Cortex of kidney (tissue), 1 donor: Measurements from ENCODE around the gene NAALADL2.

Source experiments
- DNase-seq: peaks from one replicate; lab custom pipeline; 2025; lab: John Stamatoyannopoulos, UW

Gene NAALADL2

DNA sequence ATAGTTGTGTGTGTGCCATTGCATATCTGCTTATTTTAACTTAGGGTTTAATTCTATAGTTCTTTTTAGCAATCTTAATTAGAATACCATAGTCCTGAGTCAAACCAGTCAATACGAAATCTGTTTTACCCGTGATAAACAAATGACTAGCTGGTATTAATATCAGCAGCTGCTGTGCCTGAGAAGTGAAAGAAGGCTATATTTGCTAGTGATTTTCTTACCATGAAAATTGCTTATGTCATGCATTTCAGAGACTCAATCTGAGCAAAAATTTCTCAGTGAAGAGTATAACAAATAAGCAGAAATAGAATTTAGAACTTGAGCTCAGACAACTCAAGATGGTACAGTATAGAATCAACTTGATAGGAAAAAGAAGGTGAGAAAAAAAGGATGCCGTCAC lies 820.4 kb downstream of the NAALADL2 start:
- no peak for DNase-seq

GRCh38 chr3:175692256-175692655 lies 833.1 kb downstream of the NAALADL2 start:
- DNase-seq: no peak

- DNase-seq: no peak
These were observed 836.1 kb downstream of the NAALADL2 start for GRCh38 chr3:175695251-175695650.

GRCh38 chr3:175702956-175703355 lies 843.8 kb downstream of the NAALADL2 start:
- DNase-seq: no peak

GRCh38 chr3:175704366-175705055 lies 845.4 kb downstream of the NAALADL2 start:
- DNase-seq: no peak

- DNase-seq: no peak
These were observed 854.1 kb downstream of the NAALADL2 start for GRCh38 chr3:175713268-175713667.

DNA sequence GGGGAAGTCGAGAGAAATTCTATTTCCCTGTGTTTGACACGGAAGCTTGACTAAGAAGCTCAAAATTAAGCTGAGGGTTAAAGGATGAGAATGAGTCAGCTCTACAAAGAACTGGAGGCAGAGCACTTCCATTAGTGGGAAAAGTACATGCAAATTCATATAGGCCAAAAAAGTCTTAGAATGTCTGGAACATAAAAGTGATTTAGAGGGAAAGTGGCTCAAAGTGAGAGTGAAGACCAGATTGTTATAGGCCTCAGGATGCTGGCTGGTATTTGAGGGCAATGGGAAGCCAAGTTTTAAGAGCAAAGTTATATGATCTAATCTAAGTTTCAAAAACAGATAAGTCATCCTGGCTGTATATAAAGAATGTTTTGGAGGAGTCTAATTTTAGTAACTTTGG lies 857.3 kb downstream of the NAALADL2 start:
- DNase-seq: no peak

GRCh38 chr3:175726228-175726627 lies 867.1 kb downstream of the NAALADL2 start:
- DNase-seq: no peak

DNA sequence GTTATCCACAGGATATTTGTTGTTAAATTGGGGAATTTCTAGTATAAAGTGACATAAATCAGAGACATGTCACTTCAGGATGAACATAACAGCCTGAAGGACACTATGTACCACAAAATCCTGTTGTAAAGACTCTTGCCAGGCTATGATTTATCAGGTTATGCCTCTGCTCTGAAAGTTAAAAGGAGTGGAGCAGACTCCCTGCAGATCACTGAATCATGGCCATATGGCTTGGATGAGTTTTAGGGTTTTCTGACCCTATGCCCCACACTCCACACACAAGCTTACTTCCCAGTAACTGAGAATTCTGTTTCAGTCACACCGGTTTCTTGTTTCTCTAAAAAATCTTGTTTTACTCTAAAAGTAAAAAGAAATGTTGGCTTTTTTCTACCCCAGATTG lies 869.4 kb downstream of the NAALADL2 start:
- DNase-seq: no peak

GRCh38 chr3:175729466-175729865 lies 870.3 kb downstream of the NAALADL2 start:
- no peak for DNase-seq

DNA sequence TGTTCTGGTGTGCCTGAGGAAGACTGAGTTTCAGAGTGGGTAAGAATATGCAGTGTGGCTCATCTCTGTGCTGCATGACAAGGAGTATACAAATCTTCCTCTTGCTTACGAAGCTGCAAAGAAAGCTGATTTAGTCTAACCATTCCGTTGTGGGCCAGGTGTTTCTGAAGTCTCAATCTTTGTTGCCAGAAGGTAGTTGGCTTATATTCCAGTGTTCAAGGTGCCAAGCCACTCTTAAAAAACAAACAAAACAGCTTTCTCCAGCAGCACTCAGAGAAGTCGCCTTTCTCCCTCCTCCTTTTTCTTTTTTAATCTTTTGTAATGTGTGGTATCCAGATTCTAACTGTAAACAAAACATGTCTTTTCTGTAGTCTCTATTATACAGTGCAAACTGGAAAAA lies 872.4 kb downstream of the NAALADL2 start:
- no peak for DNase-seq

DNA sequence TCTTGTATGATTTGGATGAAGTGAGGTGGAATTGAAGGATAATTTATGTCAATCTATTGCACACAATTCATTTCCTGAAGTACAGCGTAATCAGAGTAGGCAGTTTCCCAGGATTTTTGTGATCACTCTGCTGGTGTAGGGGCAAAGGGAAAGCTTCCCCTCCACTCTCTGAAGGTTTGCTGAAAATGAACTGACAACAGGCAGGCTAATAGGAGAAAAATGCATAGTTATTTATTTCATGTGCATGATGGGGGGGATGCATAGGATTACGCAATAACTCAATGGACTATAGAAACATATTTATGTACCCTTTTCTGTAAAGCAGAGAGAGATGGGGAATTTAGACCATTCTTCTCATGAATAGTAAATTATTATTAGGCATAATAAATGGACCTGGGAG lies 872.9 kb downstream of the NAALADL2 start:
- DNase-seq: no peak

GRCh38 chr3:175735866-175736265 lies 876.7 kb downstream of the NAALADL2 start:
- no peak for DNase-seq

DNA sequence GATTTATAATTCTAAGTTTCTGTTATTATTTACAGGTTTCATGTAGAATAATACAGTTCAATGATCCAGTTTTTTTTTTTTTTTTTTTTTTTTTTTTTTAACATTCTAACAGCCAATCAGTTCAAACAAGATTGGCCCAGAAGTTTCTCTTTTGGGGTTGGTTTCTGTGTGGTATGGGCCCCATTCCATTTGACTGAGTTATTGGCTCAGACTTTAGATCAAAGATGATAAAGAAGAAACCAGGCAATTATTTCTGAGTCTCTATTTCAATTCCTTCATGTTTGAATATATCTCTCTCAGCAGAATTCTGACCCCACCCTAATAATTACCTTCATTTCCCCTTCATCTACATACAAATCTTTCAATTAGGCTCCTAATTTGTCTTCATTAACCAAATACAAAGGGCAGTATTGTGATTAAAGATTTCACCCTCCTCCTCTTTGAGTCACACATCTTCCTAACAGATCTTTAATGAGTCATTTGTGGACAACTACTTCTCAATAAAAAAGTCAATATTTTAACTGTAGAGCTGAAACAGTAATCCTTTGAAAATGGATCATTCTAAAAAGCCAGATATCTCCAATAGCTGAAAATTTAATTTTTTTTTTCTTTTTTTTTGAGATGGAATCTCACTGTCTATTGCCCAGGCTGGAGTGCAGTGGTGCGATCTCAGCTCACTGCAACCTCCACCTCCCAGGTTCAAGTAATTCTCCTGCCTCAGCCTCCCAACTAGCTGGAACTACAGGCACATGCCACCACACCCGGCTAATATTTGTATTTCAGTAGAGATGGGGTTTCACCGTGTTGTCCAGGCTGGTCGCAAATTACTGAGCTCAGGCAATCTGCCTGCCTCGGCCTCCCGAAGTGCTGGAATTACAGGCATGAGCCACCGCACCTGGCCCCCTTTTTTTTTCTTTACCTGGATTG lies 878.8 kb downstream of the NAALADL2 start:
- DNase-seq: no peak

DNA sequence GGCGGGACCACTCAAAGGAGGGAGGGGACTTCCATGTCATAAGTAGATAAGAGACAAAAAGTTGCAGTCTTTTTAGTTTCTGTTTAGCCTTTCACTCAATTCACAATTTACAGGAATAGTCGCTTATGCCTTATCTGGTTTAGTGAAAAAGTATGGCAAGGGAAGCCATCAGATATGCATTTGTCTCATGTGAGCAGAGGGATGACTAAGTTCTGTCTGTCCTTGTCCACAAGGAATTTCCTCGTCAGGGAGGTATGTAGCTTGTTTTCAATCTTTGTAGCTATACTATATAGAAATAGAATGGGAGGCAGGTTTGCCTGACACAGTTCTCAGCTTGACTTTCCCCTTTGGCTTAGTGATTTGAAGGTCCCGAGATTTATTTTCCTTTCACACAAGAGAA lies 882.8 kb downstream of the NAALADL2 start:
- DNase-seq: no peak

- no peak for DNase-seq
These were observed 884.7 kb downstream of the NAALADL2 start for GRCh38 chr3:175743733-175744400.

DNA sequence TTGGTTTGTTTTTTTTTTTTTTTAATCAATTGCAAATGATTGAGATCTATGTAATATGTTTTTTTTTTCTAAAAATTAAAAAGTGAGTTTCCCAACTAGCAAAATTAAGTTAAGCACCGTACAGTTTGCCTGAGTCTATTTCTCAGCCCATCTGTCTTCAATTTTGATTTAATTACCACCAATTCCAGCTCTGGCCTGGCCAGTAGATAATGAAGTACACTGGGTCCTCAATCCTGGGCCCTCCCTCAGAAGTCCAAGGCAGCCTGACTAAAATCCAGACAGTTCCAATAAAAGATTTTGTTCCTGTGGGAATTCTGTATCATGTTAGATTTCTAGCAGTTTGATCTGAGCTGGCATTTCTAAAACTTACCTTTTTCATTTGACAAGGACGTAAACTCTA lies 887.2 kb downstream of the NAALADL2 start:
- DNase-seq: no peak

GRCh38 chr3:175748087-175748730 lies 889.1 kb downstream of the NAALADL2 start:
- DNase-seq: no peak

GRCh38 chr3:175749981-175750380 lies 890.8 kb downstream of the NAALADL2 start:
- DNase-seq: no peak

DNA sequence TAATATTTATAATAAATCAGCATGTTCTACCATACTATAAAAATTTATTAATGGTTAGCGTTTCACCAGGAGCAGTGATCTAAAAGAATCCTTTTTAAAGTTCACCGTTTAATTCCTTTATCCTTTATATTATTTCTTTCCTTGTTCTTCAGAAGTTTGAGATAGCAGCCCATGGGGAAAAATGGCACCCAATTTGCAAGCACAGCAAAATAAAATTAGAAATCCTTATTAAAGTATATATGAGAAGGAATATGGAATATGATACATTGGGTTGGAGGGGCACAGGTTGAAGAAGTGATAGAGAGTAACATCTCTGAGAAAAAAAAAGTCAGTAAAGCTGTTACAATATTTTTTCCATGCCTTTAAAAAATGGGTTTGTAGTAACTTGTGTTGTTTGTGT lies 892.0 kb downstream of the NAALADL2 start:
- no peak for DNase-seq

DNA sequence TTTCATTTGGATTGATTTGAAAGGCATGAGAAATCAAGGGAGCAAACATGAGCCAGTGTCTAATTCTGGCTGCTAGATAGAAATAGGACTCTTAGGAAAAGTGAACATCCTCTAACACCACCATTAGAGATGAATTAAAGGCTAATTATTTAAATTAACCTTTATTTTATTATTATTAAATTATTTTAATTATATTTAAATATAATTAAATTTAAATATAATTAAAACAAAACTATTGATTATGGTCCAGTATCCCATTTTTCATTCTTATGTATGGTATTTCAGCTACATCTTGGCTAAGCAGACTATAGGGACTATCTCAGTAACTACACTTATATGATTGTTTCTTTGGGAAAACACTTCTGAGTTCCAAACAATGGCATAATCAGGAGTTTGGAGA lies 904.8 kb downstream of the NAALADL2 start:
- no peak for DNase-seq

GRCh38 chr3:175764722-175765121 lies 905.6 kb downstream of the NAALADL2 start:
- no peak for DNase-seq
